ENCODE data around the gene PRDM8.

PRDM8 gene

DNA sequence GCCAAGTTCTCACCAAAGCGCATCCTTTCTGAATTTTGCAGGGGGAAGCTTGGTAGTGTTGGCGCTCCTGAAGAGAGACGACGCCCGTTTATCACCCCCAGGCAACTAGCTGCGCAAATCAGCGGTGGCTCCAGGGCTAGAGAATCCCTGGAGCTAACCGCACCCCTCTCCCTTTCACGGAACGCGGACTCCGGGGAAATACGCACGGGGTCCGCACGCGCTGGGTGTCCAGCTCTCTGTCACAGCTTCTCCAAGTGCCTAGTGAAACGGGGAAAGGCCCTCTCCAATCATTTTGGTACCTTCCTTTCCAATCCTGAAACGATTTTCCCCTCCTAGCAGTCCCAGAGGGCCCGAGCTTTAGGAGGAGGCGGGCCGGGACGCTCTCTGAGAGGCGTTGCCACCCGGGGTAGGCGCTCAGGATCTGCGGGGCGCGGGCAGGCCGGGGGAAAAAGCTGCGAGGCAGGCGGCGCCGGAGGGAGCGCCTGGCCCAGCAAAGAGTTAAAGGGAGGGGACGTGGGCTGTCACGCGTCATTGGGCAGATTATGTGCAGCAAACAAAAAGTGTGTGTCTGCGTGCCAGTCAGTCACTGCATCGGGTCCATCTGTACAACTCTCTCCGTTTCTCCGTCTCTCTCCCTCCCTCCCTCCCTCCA is at the start of gene PRDM8:
Gene PRDM8 (plus strand): TSS at position 582 of the 652 bp plus-strand sequence. CDS start 2,578 bp downstream, outside the sequence.
- peak within 1 kb of the TSS in 1 of 2 donors; percentile 24 for H3K9ac ChIP-seq (ENCODE audit: low read length in 2 of 2)
- H3K27ac ChIP-seq (ENCODE audit: low read length) = no peak within 1 kb of the TSS
- peak within 1 kb of the TSS in 1 of 2 donors; percentile 57 for H3K4me3 ChIP-seq (ENCODE audit: low read length in 2 of 2)
- peaks cover 8 to 9% of the 10 kb centered on the region in 2 donors for H3K36me3 ChIP-seq (ENCODE audit: control insufficient read depth in 2 of 2, insufficient read depth in 2 of 2, low read length in 2 of 2)
- peaks cover 15% of the 10 kb centered on the region for H3K4me1 ChIP-seq (ENCODE audit: control insufficient read depth, insufficient read depth, low read length)
- H3K9me3 ChIP-seq (ENCODE audit: control insufficient read depth in 2 of 2, low read length in 2 of 2) = no peaks in the 10 kb centered on the region
- no peaks in the 10 kb centered on the region for H3K27me3 ChIP-seq (ENCODE audit: control insufficient read depth in 1 of 2, insufficient read depth in 2 of 2, low read length in 2 of 2)

DNA sequence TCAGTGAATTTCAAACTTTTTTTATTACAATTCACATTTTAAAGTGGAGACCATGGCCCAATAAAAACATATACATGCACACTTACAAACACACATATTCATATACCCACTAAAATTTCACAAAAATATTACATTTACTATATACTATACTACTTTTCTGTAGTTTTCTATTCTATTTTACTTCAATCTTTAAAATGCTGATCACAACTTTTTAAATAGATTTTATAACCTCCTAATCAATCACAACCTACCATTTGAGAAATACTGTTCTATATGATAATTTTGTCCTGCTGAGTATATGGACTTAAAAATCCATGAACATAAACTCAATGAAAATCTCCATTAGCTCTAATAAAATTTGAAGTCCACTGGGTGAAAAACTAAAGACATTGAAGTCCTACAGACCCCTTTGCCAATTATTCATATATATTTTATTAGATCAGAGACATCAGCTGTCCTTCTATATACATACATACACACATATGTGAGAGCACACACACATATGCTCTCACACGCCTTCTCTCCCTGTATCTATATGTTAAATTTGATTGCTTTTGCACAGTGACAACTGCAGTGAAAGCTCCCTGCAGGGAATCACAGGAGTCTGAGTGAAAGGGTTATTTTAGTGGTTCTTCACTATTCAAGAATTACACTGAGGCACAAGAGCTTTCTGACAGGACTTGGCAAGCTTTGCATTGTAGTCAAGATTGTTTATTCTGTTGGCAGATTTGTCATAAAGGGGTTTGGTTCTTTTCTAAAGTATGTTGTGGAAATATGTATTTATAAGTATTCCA is 46.7 kb upstream of the PRDM8 start:
- Histone ChIP-seq H3K36me3 (ENCODE audit: control insufficient read depth in 2 of 2, insufficient read depth in 2 of 2, low read length in 2 of 2) (no peaks in the 10 kb centered on the region), H3K27me3 (ENCODE audit: control insufficient read depth in 1 of 2, insufficient read depth in 2 of 2, low read length in 2 of 2) (no peaks in the 10 kb centered on the region), H3K27ac (ENCODE audit: low read length) (no peak overlapping the region), H3K9ac (ENCODE audit: low read length in 2 of 2) (no peak overlapping the region), H3K4me3 (ENCODE audit: low read length in 2 of 2) (no peak overlapping the region), H3K9me3 (ENCODE audit: control insufficient read depth in 2 of 2, low read length in 2 of 2) (no peaks in the 10 kb centered on the region), H3K4me1 (ENCODE audit: control insufficient read depth, insufficient read depth, low read length) (no peaks in the 10 kb centered on the region)

DNA sequence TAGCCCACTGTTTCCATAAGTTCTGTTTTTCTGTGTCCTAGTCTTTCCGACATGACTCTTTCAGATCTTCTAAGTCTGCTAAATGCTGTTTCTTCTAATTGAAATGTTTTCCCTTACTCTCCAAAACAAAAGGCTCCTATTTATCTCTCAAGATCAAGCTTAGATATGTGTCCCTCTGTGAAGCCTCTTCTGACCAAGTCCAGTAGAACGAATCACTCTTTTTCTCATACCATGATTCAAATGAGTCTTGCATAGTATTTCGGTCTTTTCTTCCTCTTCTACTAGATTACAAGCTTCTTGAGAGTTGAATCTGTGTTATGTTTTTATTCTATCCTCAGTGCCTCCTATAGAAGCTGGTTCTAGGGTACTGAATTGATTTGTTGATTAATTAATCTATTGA is 45.3 kb upstream of the PRDM8 start:
- H3K27me3 ChIP-seq (ENCODE audit: control insufficient read depth in 1 of 2, insufficient read depth in 2 of 2, low read length in 2 of 2) = no peaks in the 10 kb centered on the region
- no peaks in the 10 kb centered on the region for H3K4me1 ChIP-seq (ENCODE audit: control insufficient read depth, insufficient read depth, low read length)
- no peaks in the 10 kb centered on the region for H3K36me3 ChIP-seq (ENCODE audit: control insufficient read depth in 2 of 2, insufficient read depth in 2 of 2, low read length in 2 of 2)

DNA sequence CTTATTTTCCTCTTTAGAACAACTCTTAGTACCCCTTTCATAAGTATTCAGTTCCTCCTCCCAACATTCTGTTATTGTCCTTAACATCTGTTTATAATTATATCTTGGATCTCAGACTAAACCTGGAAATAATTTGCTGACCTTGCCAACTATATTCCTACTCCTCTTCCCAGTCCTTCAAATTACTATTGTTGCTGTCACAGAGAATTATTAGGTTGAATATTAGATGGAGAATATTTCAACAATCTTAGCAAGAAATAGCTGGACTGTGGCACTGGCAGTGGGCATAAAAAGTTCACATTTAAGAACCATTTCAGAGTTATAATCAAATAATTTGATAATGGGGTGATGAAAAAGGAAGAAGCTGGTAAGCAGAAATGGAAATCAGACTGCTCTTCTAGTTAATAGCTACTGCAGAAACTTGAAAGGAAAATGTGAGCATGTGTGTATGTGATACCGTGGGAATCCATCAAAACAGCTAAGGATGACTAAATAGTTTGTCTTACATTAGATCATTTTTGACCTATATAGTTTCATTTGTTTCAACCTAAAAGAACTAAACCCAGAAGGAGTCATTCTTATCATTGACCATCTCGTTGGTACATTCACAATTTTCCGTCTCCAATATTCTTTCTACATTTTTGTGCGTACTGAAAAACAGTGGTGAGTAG is 43.3 kb upstream of the PRDM8 start:
- Histone ChIP-seq H3K27ac (ENCODE audit: low read length) (no peak overlapping the region), H3K4me1 (ENCODE audit: control insufficient read depth, insufficient read depth, low read length) (no peaks in the 10 kb centered on the region), H3K4me3 (ENCODE audit: low read length in 2 of 2) (no peak overlapping the region), H3K9ac (ENCODE audit: low read length in 2 of 2) (no peak overlapping the region), H3K9me3 (ENCODE audit: control insufficient read depth in 2 of 2, low read length in 2 of 2) (no peaks in the 10 kb centered on the region), H3K27me3 (ENCODE audit: control insufficient read depth in 1 of 2, insufficient read depth in 2 of 2, low read length in 2 of 2) (no peaks in the 10 kb centered on the region), H3K36me3 (ENCODE audit: control insufficient read depth in 2 of 2, insufficient read depth in 2 of 2, low read length in 2 of 2) (no peaks in the 10 kb centered on the region)

More for the DNA sequence above, 45.3 kb upstream of the PRDM8 start:
- H3K4me3 ChIP-seq (ENCODE audit: low read length in 2 of 2) = no peak overlapping the region
- H3K27ac ChIP-seq (ENCODE audit: low read length) = no peak overlapping the region
- H3K9ac ChIP-seq (ENCODE audit: low read length in 2 of 2) = no peak overlapping the region
- H3K9me3 ChIP-seq (ENCODE audit: control insufficient read depth in 2 of 2, low read length in 2 of 2) = no peaks in the 10 kb centered on the region

DNA sequence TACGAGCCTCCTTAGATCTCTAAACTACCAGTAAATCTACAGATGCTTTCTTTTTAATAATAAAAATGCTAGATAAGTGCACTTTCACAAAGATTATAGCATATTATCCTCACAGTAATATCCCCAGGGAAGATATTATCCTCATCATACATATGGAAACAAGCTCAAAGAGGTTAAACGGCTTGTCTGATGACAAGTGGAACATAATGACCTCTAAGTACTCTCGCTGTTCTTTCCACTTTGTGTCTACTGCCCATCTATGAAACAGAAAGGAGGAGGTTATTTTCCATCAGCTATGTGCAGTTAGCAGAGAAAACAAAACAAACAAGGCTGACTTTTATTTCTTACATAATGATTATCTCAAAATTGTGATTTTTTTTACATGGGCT is 42.8 kb upstream of the PRDM8 start:
- Histone ChIP-seq H3K4me3 (ENCODE audit: low read length in 2 of 2) (no peak overlapping the region), H3K27me3 (ENCODE audit: control insufficient read depth in 1 of 2, insufficient read depth in 2 of 2, low read length in 2 of 2) (no peaks in the 10 kb centered on the region), H3K4me1 (ENCODE audit: control insufficient read depth, insufficient read depth, low read length) (no peaks in the 10 kb centered on the region), H3K36me3 (ENCODE audit: control insufficient read depth in 2 of 2, insufficient read depth in 2 of 2, low read length in 2 of 2) (no peaks in the 10 kb centered on the region), H3K9ac (ENCODE audit: low read length in 2 of 2) (no peak overlapping the region), H3K27ac (ENCODE audit: low read length) (no peak overlapping the region), H3K9me3 (ENCODE audit: control insufficient read depth in 2 of 2, low read length in 2 of 2) (no peaks in the 10 kb centered on the region)

DNA sequence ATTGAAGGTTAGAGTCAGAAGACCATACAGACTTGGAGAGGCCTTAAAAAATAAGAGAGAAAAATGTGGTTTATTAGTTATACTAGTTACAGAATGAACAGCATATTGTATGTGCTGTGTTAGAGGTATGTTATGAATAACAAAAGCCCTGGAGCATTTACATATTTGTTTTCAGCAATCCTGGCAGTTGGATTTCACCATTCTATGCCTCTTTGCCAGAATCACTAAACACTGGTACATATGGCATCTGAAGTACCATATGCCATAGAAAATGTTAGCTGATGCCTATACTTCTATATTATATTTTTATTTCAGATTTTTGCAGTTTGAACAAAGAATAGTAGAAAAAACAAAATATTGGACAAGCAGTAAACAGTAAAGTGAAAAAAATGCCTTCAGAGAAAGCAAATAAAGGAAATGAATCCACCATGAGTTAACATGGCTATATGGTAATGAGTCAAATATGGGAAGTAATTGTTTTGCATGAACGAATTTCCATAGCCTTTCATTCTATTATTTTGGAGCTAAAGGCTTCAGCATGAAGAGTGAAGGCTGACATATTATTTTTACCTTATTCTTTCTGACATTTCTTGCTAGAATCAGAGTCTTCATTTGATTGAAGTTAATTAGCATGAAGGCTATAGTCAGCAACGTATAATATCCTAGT is 41.9 kb upstream of the PRDM8 start:
- no peaks in the 10 kb centered on the region for H3K36me3 ChIP-seq (ENCODE audit: control insufficient read depth in 2 of 2, insufficient read depth in 2 of 2, low read length in 2 of 2)
- no peaks in the 10 kb centered on the region for H3K9me3 ChIP-seq (ENCODE audit: control insufficient read depth in 2 of 2, low read length in 2 of 2)
- H3K4me3 ChIP-seq (ENCODE audit: low read length in 2 of 2) = no peak overlapping the region
- no peak overlapping the region for H3K27ac ChIP-seq (ENCODE audit: low read length)
- no peak overlapping the region for H3K9ac ChIP-seq (ENCODE audit: low read length in 2 of 2)
- no peaks in the 10 kb centered on the region for H3K4me1 ChIP-seq (ENCODE audit: control insufficient read depth, insufficient read depth, low read length)
- no peaks in the 10 kb centered on the region for H3K27me3 ChIP-seq (ENCODE audit: control insufficient read depth in 1 of 2, insufficient read depth in 2 of 2, low read length in 2 of 2)

DNA sequence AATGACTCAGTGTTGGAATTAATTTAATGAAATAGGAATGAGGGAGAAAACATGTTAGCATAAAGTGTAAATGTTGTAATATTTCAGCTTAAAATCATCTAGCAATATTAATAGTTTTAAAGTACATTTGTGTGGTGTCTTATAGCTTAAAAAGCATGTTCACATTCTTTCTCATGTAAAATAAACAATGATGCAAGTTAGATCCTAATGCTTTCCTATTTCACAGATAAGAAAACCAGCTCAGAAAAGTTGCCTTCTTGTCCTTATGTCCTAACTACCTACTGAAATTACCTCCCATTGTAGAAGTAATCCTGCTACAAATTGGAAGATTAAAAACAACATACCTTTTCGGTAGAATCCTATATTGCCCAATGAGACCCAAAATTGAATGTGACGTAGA is 40.9 kb upstream of the PRDM8 start:
- no peaks in the 10 kb centered on the region for H3K4me1 ChIP-seq (ENCODE audit: control insufficient read depth, insufficient read depth, low read length)
- no peaks in the 10 kb centered on the region for H3K9me3 ChIP-seq (ENCODE audit: control insufficient read depth in 2 of 2, low read length in 2 of 2)
- H3K27me3 ChIP-seq (ENCODE audit: control insufficient read depth in 1 of 2, insufficient read depth in 2 of 2, low read length in 2 of 2) = no peaks in the 10 kb centered on the region
- H3K9ac ChIP-seq (ENCODE audit: low read length in 2 of 2) = no peak overlapping the region
- no peaks in the 10 kb centered on the region for H3K36me3 ChIP-seq (ENCODE audit: control insufficient read depth in 2 of 2, insufficient read depth in 2 of 2, low read length in 2 of 2)
- no peak overlapping the region for H3K27ac ChIP-seq (ENCODE audit: low read length)
- no peak overlapping the region for H3K4me3 ChIP-seq (ENCODE audit: low read length in 2 of 2)

DNA sequence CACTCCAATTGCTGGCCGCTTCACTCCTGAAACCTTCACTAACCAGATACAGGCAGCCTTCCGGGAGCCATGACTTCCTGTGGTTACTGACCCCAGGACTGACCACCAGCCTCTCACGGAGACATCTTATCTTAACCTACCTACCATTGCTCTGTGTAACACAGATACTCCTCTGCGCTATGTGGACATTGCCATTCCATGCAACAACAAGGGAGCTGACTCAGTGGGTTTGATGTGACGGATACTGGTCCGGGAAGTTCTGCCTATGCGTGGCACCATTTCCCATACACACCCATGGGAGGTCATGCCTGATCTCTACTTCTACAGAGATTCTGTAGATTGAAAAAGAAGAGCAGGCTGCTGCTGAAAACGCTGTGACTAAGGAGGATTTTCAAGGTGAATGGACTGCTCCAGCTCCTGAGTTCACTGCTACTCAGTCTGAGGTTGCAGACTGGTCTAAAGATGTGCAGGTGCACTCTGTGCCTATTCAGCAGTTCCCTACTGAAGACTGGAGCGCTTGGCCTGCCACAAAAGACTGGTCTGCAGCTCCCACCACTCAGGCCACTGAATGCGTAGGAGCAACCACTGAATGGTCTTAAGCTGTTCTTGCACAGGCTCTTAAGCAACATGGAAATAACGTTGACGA is 35.8 kb upstream of the PRDM8 start:
- Histone ChIP-seq H3K27ac (ENCODE audit: low read length) (no peak overlapping the region), H3K9me3 (ENCODE audit: control insufficient read depth in 2 of 2, low read length in 2 of 2) (no peaks in the 10 kb centered on the region), H3K4me1 (ENCODE audit: control insufficient read depth, insufficient read depth, low read length) (no peaks in the 10 kb centered on the region), H3K4me3 (ENCODE audit: low read length in 2 of 2) (no peak overlapping the region), H3K9ac (ENCODE audit: low read length in 2 of 2) (no peak overlapping the region), H3K36me3 (ENCODE audit: control insufficient read depth in 2 of 2, insufficient read depth in 2 of 2, low read length in 2 of 2) (no peaks in the 10 kb centered on the region), H3K27me3 (ENCODE audit: control insufficient read depth in 1 of 2, insufficient read depth in 2 of 2, low read length in 2 of 2) (no peaks in the 10 kb centered on the region)

DNA sequence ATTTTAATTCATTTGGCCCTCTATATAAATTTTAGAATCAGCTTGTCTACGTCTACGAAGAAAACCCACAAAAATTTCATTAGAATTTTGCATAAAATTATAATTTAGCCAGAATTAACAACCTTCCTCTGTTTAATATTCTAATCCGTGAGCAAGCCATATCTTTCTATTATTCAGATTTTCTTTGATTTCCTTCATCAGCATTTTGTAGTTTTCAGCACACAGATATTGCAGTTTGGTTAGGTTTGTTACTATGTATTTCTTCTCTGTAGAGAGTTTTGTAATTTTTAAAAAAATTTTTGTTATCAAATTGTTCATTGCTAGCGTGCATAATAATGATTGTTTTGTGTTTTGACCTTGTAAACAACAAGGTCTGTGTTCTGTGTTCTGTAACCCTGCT is 34.9 kb upstream of the PRDM8 start:
- H3K9ac ChIP-seq (ENCODE audit: low read length in 2 of 2) = no peak overlapping the region
- H3K36me3 ChIP-seq (ENCODE audit: control insufficient read depth in 2 of 2, insufficient read depth in 2 of 2, low read length in 2 of 2) = no peaks in the 10 kb centered on the region
- H3K27me3 ChIP-seq (ENCODE audit: control insufficient read depth in 1 of 2, insufficient read depth in 2 of 2, low read length in 2 of 2) = no peaks in the 10 kb centered on the region
- H3K27ac ChIP-seq (ENCODE audit: low read length) = no peak overlapping the region
- H3K9me3 ChIP-seq (ENCODE audit: control insufficient read depth in 2 of 2, low read length in 2 of 2) = no peaks in the 10 kb centered on the region
- H3K4me1 ChIP-seq (ENCODE audit: control insufficient read depth, insufficient read depth, low read length) = no peaks in the 10 kb centered on the region
- no peak overlapping the region for H3K4me3 ChIP-seq (ENCODE audit: low read length in 2 of 2)

DNA sequence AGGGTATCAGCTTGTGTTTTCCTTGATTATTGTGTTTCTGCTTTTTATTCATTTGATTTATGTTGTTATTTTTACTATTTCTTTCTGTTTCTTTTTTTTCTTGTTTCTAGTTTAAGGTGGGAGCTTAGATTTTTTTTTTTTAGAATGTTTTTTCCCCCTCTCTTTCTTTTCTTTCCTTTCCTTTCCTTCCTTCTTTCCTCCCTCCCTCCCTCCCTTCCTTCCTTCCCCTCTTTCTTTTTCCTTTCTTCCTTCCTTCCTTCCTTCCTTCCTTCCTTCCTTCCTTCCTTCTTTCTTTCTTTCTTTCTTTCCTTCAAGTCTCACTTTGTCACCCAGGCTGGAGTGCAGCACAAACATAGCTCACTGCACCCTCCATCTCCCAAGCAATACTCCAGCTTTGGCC is 31.4 kb upstream of the PRDM8 start:
- Histone ChIP-seq H3K27me3 (ENCODE audit: control insufficient read depth in 1 of 2, insufficient read depth in 2 of 2, low read length in 2 of 2) (no peaks in the 10 kb centered on the region), H3K9ac (ENCODE audit: low read length in 2 of 2) (no peak overlapping the region), H3K9me3 (ENCODE audit: control insufficient read depth in 2 of 2, low read length in 2 of 2) (no peaks in the 10 kb centered on the region), H3K4me3 (ENCODE audit: low read length in 2 of 2) (no peak overlapping the region), H3K4me1 (ENCODE audit: control insufficient read depth, insufficient read depth, low read length) (no peaks in the 10 kb centered on the region), H3K36me3 (ENCODE audit: control insufficient read depth in 2 of 2, insufficient read depth in 2 of 2, low read length in 2 of 2) (no peaks in the 10 kb centered on the region), H3K27ac (ENCODE audit: low read length) (no peak overlapping the region)

Data from stomach smooth muscle (tissue), 2 donors.